HEK293 (cell line): ENCODE measurements around the gene SHC4.

Experiments used
- CTCF ChIA-PET: fragments of 350-600 bp; formaldehyde crosslinking; extraction: SDS; loops from one replicate; lab custom pipeline; 2021; ENCODE audit warnings: antibody characterized with exemption; lab: Yijun Ruan, JAX
- POLR2A ChIA-PET: fragments of 300-600 bp; formaldehyde crosslinking; extraction: SDS; loops from one replicate; lab custom pipeline; 2020; ENCODE audit warnings: antibody characterized with exemption, inconsistent platforms; lab: Yijun Ruan, JAX
- H3K27ac ChIP-seq: fragments of 200-500 bp; sonication (Bioruptor generic); 2 replicates; pipeline ENCODE4 v1.5.1; 2014; ENCODE audit warnings: low read depth, low read length, control low read depth, inconsistent platforms; ENCODE audit errors: extremely low read depth
- H3K36me3 ChIP-seq, 2 experiments: fragments of 200-500 bp in 1 of 2; sonication (Bioruptor generic) in 1 of 2; 1 replicate in 1 of 2; 2 replicates in 1 of 2; pipeline ENCODE4 v1.5.1; 2014 to 2017; ENCODE audit warnings: inconsistent platforms in 2 of 2, low read length in 2 of 2; ENCODE audit not compliant: control insufficient read depth in 2 of 2, insufficient read depth in 1 of 2
- H3K4me1 ChIP-seq: fragments of 200-500 bp; sonication (Bioruptor generic); 2 replicates; pipeline ENCODE4 v1.5.1; 2014; ENCODE audit warnings: mild to moderate bottlenecking, low read length, inconsistent platforms; ENCODE audit not compliant: control insufficient read depth, insufficient read depth
- H3K4me3 ChIP-seq: 2 replicates; pipeline ENCODE4 v1.5.1; 2011; ENCODE audit warnings: low read depth, mild to moderate bottlenecking, control low read depth, low read length, moderate library complexity
- H3K9me3 ChIP-seq: fragments of 200-500 bp; sonication (Bioruptor generic); 2 replicates; pipeline ENCODE4 v1.5.1; 2014; ENCODE audit warnings: low read depth, low read length, inconsistent platforms; ENCODE audit not compliant: control insufficient read depth, insufficient read depth
- ELK4 ChIP-seq: IDR thresholded peaks from 2 replicates; pipeline ENCODE4 v1.6.1; 2011; ENCODE audit warnings: mild to moderate bottlenecking, low read depth, low read length, borderline replicate concordance
- FEZF1 ChIP-seq: fragments of 450-650 bp; formaldehyde crosslinking; IDR thresholded peaks from 2 replicates; pipeline ENCODE4 v1.5.1; 2016; ENCODE audit warnings: missing biosample characterization, missing genetic modification characterization
- GLIS2 ChIP-seq: fragments of 450-650 bp; formaldehyde crosslinking; IDR thresholded peaks from 2 replicates; pipeline ENCODE4 v1.5.1; 2016; ENCODE audit warnings: missing biosample characterization, missing genetic modification characterization
- IKZF3 ChIP-seq: fragments of 450-650 bp; IDR thresholded peaks from 2 replicates; pipeline ENCODE4 v1.5.0; 2018; ENCODE audit warnings: missing biosample characterization, mild to moderate bottlenecking, missing genetic modification characterization, moderate library complexity
- KLF8 ChIP-seq: fragments of 450-650 bp; formaldehyde crosslinking; IDR thresholded peaks from 2 replicates; pipeline ENCODE4 v1.5.1; 2016; ENCODE audit warnings: missing biosample characterization, missing genetic modification characterization
- KLF9 ChIP-seq: fragments of 450-650 bp; formaldehyde crosslinking; IDR thresholded peaks from 2 replicates; pipeline ENCODE4 v1.5.1; 2016; ENCODE audit warnings: missing biosample characterization, missing genetic modification characterization, low read depth
- PRDM10 ChIP-seq: fragments of 450-650 bp; formaldehyde crosslinking; IDR thresholded peaks from 2 replicates; pipeline ENCODE4 v1.5.1; 2016; ENCODE audit warnings: missing biosample characterization, missing genetic modification characterization
- PRDM6 ChIP-seq: fragments of 450-650 bp; formaldehyde crosslinking; IDR thresholded peaks from 2 replicates; pipeline ENCODE4 v1.5.1; 2017; ENCODE audit warnings: missing biosample characterization, missing genetic modification characterization
- SCRT2 ChIP-seq: fragments of 450-650 bp; formaldehyde crosslinking; IDR thresholded peaks from 2 replicates; pipeline ENCODE4 v1.5.1; 2016; ENCODE audit warnings: missing biosample characterization, missing genetic modification characterization
- YY1 ChIP-seq: fragments of 450-650 bp; formaldehyde crosslinking; IDR thresholded peaks from 2 replicates; pipeline ENCODE4 v1.5.1; 2018; ENCODE audit warnings: missing biosample characterization, missing genetic modification characterization
- YY2 ChIP-seq: fragments of 450-650 bp; formaldehyde crosslinking; IDR thresholded peaks from 2 replicates; pipeline ENCODE4 v1.5.1; 2016; ENCODE audit warnings: missing biosample characterization, missing genetic modification characterization
- ZIC2 ChIP-seq: fragments of 450-650 bp; formaldehyde crosslinking; IDR thresholded peaks from 2 replicates; pipeline ENCODE4 v1.5.1; 2016; ENCODE audit warnings: missing biosample characterization, missing genetic modification characterization
- ZNF132 ChIP-seq: fragments of 450-650 bp; formaldehyde crosslinking; IDR thresholded peaks from 2 replicates; pipeline ENCODE4 v1.5.1; 2017; ENCODE audit warnings: missing biosample characterization, missing genetic modification characterization, borderline replicate concordance
- ZNF148 ChIP-seq: fragments of 450-650 bp; formaldehyde crosslinking; IDR thresholded peaks from 2 replicates; pipeline ENCODE4 v1.5.0; 2017; ENCODE audit warnings: missing biosample characterization, missing genetic modification characterization, borderline replicate concordance
- ZNF2 ChIP-seq: fragments of 450-650 bp; formaldehyde crosslinking; IDR thresholded peaks from 2 replicates; pipeline ENCODE4 v1.5.1; 2016; ENCODE audit warnings: missing biosample characterization, missing genetic modification characterization
- ZNF214 ChIP-seq: fragments of 450-650 bp; formaldehyde crosslinking; IDR thresholded peaks from 2 replicates; pipeline ENCODE4 v1.5.1; 2017; ENCODE audit warnings: missing biosample characterization, mild to moderate bottlenecking, missing genetic modification characterization, borderline replicate concordance
- ZNF366 ChIP-seq: fragments of 450-650 bp; formaldehyde crosslinking; conservative IDR thresholded peaks from 2 replicates; pipeline ENCODE4 v1.5.1; 2016; ENCODE audit warnings: missing biosample characterization, missing genetic modification characterization
- ZNF488 ChIP-seq: fragments of 450-650 bp; formaldehyde crosslinking; IDR thresholded peaks from 2 replicates; pipeline ENCODE4 v1.5.1; 2016; ENCODE audit warnings: missing biosample characterization, missing genetic modification characterization
- ZNF548 ChIP-seq: fragments of 450-650 bp; formaldehyde crosslinking; IDR thresholded peaks from 2 replicates; pipeline ENCODE4 v1.5.1; 2016; ENCODE audit warnings: missing biosample characterization, missing genetic modification characterization
- ZNF561 ChIP-seq: fragments of 450-650 bp; IDR thresholded peaks from 2 replicates; pipeline ENCODE4 v1.5.1; 2018; ENCODE audit warnings: missing biosample characterization, missing genetic modification characterization, borderline replicate concordance
- ZNF571 ChIP-seq: fragments of 450-650 bp; formaldehyde crosslinking; IDR thresholded peaks from 2 replicates; pipeline ENCODE4 v1.5.0; 2017; ENCODE audit warnings: missing biosample characterization, missing genetic modification characterization
- ZNF580 ChIP-seq: fragments of 450-650 bp; formaldehyde crosslinking; IDR thresholded peaks from 2 replicates; pipeline ENCODE4 v1.5.1; 2016; ENCODE audit warnings: missing biosample characterization, missing genetic modification characterization
- ZNF623 ChIP-seq: fragments of 450-650 bp; formaldehyde crosslinking; IDR thresholded peaks from 2 replicates; pipeline ENCODE4 v1.5.1; 2016; ENCODE audit warnings: missing biosample characterization, missing genetic modification characterization
- ZNF629 ChIP-seq: fragments of 450-650 bp; formaldehyde crosslinking; IDR thresholded peaks from 2 replicates; pipeline ENCODE4 v1.5.1; 2017; ENCODE audit warnings: missing biosample characterization, missing genetic modification characterization
- ZNF792 ChIP-seq: fragments of 450-650 bp; formaldehyde crosslinking; IDR thresholded peaks from 2 replicates; pipeline ENCODE4 v1.5.1; 2016; ENCODE audit warnings: missing biosample characterization, missing genetic modification characterization
- ZNF843 ChIP-seq: fragments of 450-650 bp; formaldehyde crosslinking; IDR thresholded peaks from 2 replicates; pipeline ENCODE4 v1.5.1; 2016; ENCODE audit warnings: missing biosample characterization, missing genetic modification characterization

SHC4 gene

GRCh38 chr15:48800245-48800644 is 163.5 kb downstream of the SHC4 start:
- ChIA-PET POLR2A (interaction anchor here (3.2 kb wide), 1 partner anchor 10 kb away, joined by 13 read pairs; the partner anchor contains the start of gene CEP152), CTCF (interaction anchor here (0.7 kb wide), 1 partner anchor 24 kb away, joined by 3 read pairs; no protein-coding TSS in a partner anchor)
- Histone ChIP-seq H3K36me3 (peaks cover 6 to 24% of the 10 kb centered on the region in 2 experiments; a peak in 1 of 3 replicates), H3K9me3 (no peaks in the 10 kb centered on the region), H3K4me3 (no peak overlapping the region), H3K27ac (no peak overlapping the region), H3K4me1 (peaks cover 9% of the 10 kb centered on the region)
- no peak for TF ChIP-seq ZNF548 (tag by site-specific recombination)
- no peak for TF ChIP-seq ZNF488
- TF ChIP-seq ZNF623 (tag by site-specific recombination): no peak
- TF ChIP-seq YY2 (tag by site-specific recombination): no peak
- no peak for TF ChIP-seq GLIS2 (tag by site-specific recombination)
- TF ChIP-seq ZNF148 (tag by site-specific recombination): no peak
- TF ChIP-seq ZNF214: no peak
- no peak for TF ChIP-seq ZNF580 (tag by site-specific recombination)
- no peak for TF ChIP-seq ZNF132 (tag by site-specific recombination)
- no peak for TF ChIP-seq ZNF792

GRCh38 chr15:48798319-48798718 is 165.4 kb downstream of the SHC4 start:
- Histone ChIP-seq H3K36me3 (peaks cover 9 to 24% of the 10 kb centered on the region in 2 experiments; a peak in 2 of 3 replicates), H3K4me3 (no peak overlapping the region), H3K27ac (no peak overlapping the region), H3K9me3 (no peaks in the 10 kb centered on the region), H3K4me1 (peaks cover 9% of the 10 kb centered on the region)
- CTCF ChIA-PET: no interaction called here
- POLR2A ChIA-PET: no interaction called here
- TF ChIP-seq YY1 (tag by site-specific recombination) (no peak), ELK4 (no peak), ZIC2 (peak; percentile 53), FEZF1 (tag by site-specific recombination) (peak; percentile 21; the same call in 1 of the 2 replicates), KLF8 (tag by site-specific recombination) (peak; percentile 37; the same call in 1 of the 2 replicates), PRDM6 (tag by site-specific recombination) (peak; percentile 38), PRDM10 (tag by site-specific recombination) (peak; percentile 20; the same call in 1 of the 2 replicates), ZNF571 (tag by site-specific recombination) (no peak), YY2 (tag by site-specific recombination) (no peak), ZNF629 (tag by site-specific recombination) (0 out of 2 replicates have a peak, but pooled peaks have one; percentile 20), ZNF2 (no peak), ZNF843 (tag by site-specific recombination) (peak; percentile 47; the same call in 1 of the 2 replicates), KLF9 (tag by site-specific recombination) (no peak), IKZF3 (tag by site-specific recombination) (peak; percentile 79), ZNF366 (peak; percentile 60; the same call in 1 of the 2 replicates), ZNF561 (tag by site-specific recombination) (no peak), SCRT2 (tag by site-specific recombination) (0 out of 2 replicates have a peak, but pooled peaks have one; percentile 15)
